ENCODE measurements around the gene CBR3. TPM values are rescaled to one million over a fixed set of nuclear protein-coding genes. Genes with fewer than 3 reads are reported as not detected.
A peak's percentile ranks its signal among the peaks of the same experiment; 100 is the strongest.

Gene CBR3
- total and polyA plus RNA-seq, 9 of the 15 experiments (the other 6 are each of a cell fraction or from before 2014, with no cell fraction given): not detected

DNA sequence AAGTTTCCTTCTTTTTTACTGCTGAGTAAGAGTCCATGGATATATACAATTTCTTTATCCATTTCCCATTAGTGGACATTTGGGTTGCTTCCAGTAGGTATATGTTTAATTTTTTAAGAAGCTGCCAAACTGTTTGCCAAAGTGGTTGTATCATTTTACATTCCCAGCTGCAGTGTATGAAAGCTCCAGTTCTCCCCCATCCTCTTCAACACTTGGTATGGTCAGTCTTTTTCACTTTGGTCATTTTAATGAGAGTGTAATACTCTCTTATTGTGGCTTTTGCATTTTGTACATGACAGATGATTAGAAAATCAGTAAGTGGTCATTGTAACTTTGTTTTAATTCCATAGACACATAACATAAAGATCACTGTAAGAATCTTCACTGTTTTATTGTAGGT is 44.3 kb downstream of the CBR3 start:
- no peak for ATAC-seq
- FAIRE-seq: no peak
- Histone ChIP-seq H3K27me3 (ENCODE audit: control insufficient read depth in 2 of 2, insufficient read depth in 2 of 2, low read length in 2 of 2) (peaks cover 13 to 31% of the 10 kb centered on the region in 2 experiments; a peak in 4 of 5 replicates), H3K9ac (ENCODE audit: insufficient read depth in 1 of 2, low read depth in 2 of 2, low read length in 2 of 2) (no peak overlapping the region), H3K4me2 (ENCODE audit: insufficient read depth, low read length) (no peak overlapping the region), H2AFZ (ENCODE audit: low read depth, low read length) (no peak overlapping the region), H3K27ac (ENCODE audit: extremely low read depth, low read depth, low read length) (no peak overlapping the region), H3K9me3 (replicated peaks; ENCODE audit: control insufficient read depth, insufficient read depth, low read depth, low read length) (0 out of 2 replicates have a peak, but pooled peaks cover 1% of the 10 kb centered on the region), H3K4me3 (no peak overlapping the region), H3K9me1 (ENCODE audit: control insufficient read depth, insufficient read depth, low read length) (no peaks in the 10 kb centered on the region), H3K36me3 (ENCODE audit: control insufficient read depth, insufficient read depth, low read length) (no peaks in the 10 kb centered on the region), H4K20me1 (replicated peaks; ENCODE audit: control insufficient read depth, insufficient read depth, low read length) (peaks cover 3% of the 10 kb centered on the region; the same call in 1 of the 2 replicates), H3K4me1 (replicated peaks in 1 of 2; ENCODE audit: control insufficient read depth in 2 of 2, insufficient read depth in 2 of 2, low read length in 2 of 2) (no peaks in the 10 kb centered on the region; a peak in 1 of 5 replicates), H3K79me2 (ENCODE audit: control insufficient read depth, insufficient read depth, low read length) (no peaks in the 10 kb centered on the region)
- TF ChIP-seq ZNF184 (CRISPR knock-in tag; IDR thresholded peaks at IDR 0.05) (0 out of 2 replicates have a peak, but pooled peaks have one; percentile 80), ZC3H11A (IDR thresholded peaks at IDR 0.05; ENCODE audit: low read depth, low read length) (no peak), ZNF146 (CRISPR knock-in tag; IDR thresholded peaks at IDR 0.05; ENCODE audit: unreplicated experiment) (peak; percentile 50), PRDM10 (IDR thresholded peaks at IDR 0.05; ENCODE audit: partially characterized antibody) (peak; percentile 24)
- BruUV-seq (replicated peaks): no TSS peak
- ChIA-PET POLR2A (no interaction called here), CTCF (ENCODE audit: low intra/inter-chr PET ratio) (no interaction called here)
- intact Hi-C loops (cut with micrococcal nuclease): no loop called here
- no peak for DNase-seq (ENCODE audit: extremely low read depth in 1 of 4, low spot score in 3 of 4)
- in situ Hi-C loops (cut with MboI): no loop called here

Measured in K562 (cell line).